ENCODE measurements around the gene DENND4C.

- TF ChIP-seq CTCF (IDR thresholded peaks at IDR 0.05) (no peak), POLR2A (IDR thresholded peaks at IDR 0.05) (no peak)
These were observed 185.7 kb downstream of the DENND4C start for GRCh38 chr9:19416143-19416542.

All from sigmoid colon (tissue), 3 donors.